GM19372 (cell line): Measurements from ENCODE around the gene ATP6V1B1.
"Not testable (repeated sequence)": the region's sequence is repeated elsewhere in the genome, so short reads cannot be mapped to it uniquely, and the experiment has no call there.

Experiments used
- ATAC-seq: cut with Tn5 transposase; IDR thresholded peaks from one replicate; pipeline ENCODE4 v1.9.1; 2021; ENCODE audit warnings: mild to moderate bottlenecking, low read depth, moderate library complexity; ENCODE audit not compliant: unreplicated experiment

ATP6V1B1 gene

GRCh38 chr2:70985283-70985688, 49.6 kb downstream of the ATP6V1B1 start:
- ATAC-seq = no peak

- no peak for ATAC-seq
These were observed 50.3 kb downstream of the ATP6V1B1 start for GRCh38 chr2:70985956-70986355.

- no peak for ATAC-seq
These were observed 50.9 kb downstream of the ATP6V1B1 start for GRCh38 chr2:70986499-70987189.

- no peak for ATAC-seq
These were observed 51.7 kb downstream of the ATP6V1B1 start for GRCh38 chr2:70987386-70987785.

GRCh38 chr2:70988151-70988550, 52.5 kb downstream of the ATP6V1B1 start:
- ATAC-seq = no peak

- no peak for ATAC-seq
These were observed 53.3 kb downstream of the ATP6V1B1 start for GRCh38 chr2:70988726-70989648.

- ATAC-seq = no peak
These were observed 54.5 kb downstream of the ATP6V1B1 start for GRCh38 chr2:70990216-70990615.

- ATAC-seq = no peak
These were observed 55.4 kb downstream of the ATP6V1B1 start for GRCh38 chr2:70991142-70991541.

GRCh38 chr2:70991742-70992141, 56.0 kb downstream of the ATP6V1B1 start:
- ATAC-seq = no peak

- ATAC-seq = no peak
These were observed 57.5 kb downstream of the ATP6V1B1 start for GRCh38 chr2:70992945-70993853.

GRCh38 chr2:70994009-70994698, 58.5 kb downstream of the ATP6V1B1 start:
- peak; percentile 31 for ATAC-seq

- peak; percentile 94 for ATAC-seq
These were observed 59.2 kb downstream of the ATP6V1B1 start, which contains the start of gene TEX261 for GRCh38 chr2:70994699-70995425. TEX261 (minus strand) TSS chr2:70994873; CDS start chr2:70994757, 116 bp downstream.

GRCh38 chr2:70995426-70995729, 59.7 kb downstream of the ATP6V1B1 start:
- ATAC-seq = peak; percentile 42

GRCh38 chr2:70998885-70999284, 63.2 kb downstream of the ATP6V1B1 start:
- not testable (repeated sequence) for ATAC-seq

GRCh38 chr2:70999362-70999761, 63.7 kb downstream of the ATP6V1B1 start:
- ATAC-seq = no peak

GRCh38 chr2:70999931-71000330, 64.2 kb downstream of the ATP6V1B1 start:
- not testable (repeated sequence) for ATAC-seq

GRCh38 chr2:71000780-71001591, 65.3 kb downstream of the ATP6V1B1 start:
- peak; percentile 95 for ATAC-seq

- ATAC-seq = no peak
These were observed 65.9 kb downstream of the ATP6V1B1 start for GRCh38 chr2:71001592-71001927.
